ENCODE data around the gene FLT3LG.

The FLT3LG gene

DNA sequence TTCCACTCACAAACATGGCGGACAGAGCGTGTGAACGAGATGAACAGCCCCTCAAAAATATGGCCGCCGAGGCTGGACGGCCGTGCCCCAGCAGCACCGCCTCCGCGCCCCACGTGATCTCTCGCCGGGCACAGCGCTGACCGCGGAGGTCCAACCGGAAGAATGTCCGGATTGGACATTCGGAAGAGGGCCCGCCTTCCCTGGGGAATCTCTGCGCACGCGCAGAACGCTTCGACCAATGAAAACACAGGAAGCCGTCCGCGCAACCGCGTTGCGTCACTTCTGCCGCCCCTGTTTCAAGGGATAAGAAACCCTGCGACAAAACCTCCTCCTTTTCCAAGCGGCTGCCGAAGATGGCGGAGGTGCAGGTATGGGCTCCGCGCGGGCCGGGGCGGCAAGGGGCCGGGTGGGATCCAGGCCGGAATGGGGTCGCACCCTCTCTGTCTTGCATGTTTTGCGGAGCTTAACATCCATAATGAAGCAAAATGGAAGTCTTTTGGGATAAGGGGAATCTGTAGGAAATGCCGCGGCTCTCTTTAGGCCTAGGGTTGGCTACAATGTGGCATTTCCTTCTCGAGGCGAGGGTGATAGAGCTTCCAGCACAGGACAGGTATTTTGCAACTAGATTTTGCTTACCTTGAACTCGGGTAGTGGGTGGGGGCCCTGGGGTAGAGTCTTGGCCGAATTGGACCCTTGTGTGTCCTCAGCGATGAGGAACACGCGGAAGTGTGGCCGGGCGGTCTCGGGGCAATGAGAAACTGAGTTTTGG lies 13.4 kb downstream of the FLT3LG start, which contains the start of gene RPL13A:
Gene RPL13A, plus strand, starts transcription at position 332 of the 769 bp plus-strand sequence. Its CDS starts 22 bp downstream, at position 354.
- peak; percentile 95 for DNase-seq (ENCODE audit: low spot score)
- peak; percentile 79 for FAIRE-seq

GRCh38 chr19:49488046-49488862 lies 14.2 kb downstream of the FLT3LG start:
- DNase-seq (ENCODE audit: low spot score) = no peak

GRCh38 chr19:49488863-49489537 lies 15.0 kb downstream of the FLT3LG start:
- FAIRE-seq (no peak), DNase-seq (ENCODE audit: low spot score) (no peak)

More at GRCh38 chr19:49488046-49488862, 14.2 kb downstream of the FLT3LG start:
- no peak for FAIRE-seq

- DNase-seq (ENCODE audit: low spot score) (no peak), FAIRE-seq (no peak)
Measured at GRCh38 chr19:49489601-49490167, 15.7 kb downstream of the FLT3LG start.

DNA sequence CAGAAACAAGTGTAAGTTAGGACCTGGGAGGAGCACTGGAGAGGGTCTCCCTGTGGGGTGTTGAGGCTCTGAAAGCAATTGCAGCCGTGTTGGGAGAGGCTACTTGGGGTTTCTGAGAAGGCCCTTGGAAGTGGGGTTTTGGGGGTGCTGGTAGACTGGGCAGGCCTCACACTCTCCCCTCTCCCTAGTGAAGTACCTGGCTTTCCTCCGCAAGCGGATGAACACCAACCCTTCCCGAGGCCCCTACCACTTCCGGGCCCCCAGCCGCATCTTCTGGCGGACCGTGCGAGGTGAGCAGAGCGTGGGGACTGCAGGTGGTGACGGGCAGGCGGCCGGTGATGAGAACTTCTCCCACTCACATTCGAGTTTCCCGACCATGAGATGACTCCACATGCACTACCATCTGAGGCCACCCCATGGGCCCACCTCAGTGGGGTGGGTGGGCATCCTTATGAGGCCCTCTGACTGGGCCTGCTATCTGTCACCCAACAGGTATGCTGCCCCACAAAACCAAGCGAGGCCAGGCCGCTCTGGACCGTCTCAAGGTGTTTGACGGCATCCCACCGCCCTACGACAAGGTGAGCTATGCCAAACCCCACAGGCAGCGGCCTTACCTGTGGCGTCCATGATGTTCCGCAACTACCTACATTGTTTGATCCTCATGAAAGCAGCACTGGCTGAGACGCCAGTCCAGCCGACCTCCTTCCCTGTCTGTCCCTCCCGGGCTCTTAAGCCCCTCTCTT lies 16.4 kb downstream of the FLT3LG start:
- FAIRE-seq (no peak), DNase-seq (ENCODE audit: low spot score) (no peak)

- DNase-seq (ENCODE audit: low spot score) (no peak), FAIRE-seq (no peak)
Measured at GRCh38 chr19:49491030-49491803, 17.2 kb downstream of the FLT3LG start.

- DNase-seq (ENCODE audit: low spot score) (no peak), FAIRE-seq (no peak)
Measured at GRCh38 chr19:49491804-49492572, 18.0 kb downstream of the FLT3LG start.

DNA sequence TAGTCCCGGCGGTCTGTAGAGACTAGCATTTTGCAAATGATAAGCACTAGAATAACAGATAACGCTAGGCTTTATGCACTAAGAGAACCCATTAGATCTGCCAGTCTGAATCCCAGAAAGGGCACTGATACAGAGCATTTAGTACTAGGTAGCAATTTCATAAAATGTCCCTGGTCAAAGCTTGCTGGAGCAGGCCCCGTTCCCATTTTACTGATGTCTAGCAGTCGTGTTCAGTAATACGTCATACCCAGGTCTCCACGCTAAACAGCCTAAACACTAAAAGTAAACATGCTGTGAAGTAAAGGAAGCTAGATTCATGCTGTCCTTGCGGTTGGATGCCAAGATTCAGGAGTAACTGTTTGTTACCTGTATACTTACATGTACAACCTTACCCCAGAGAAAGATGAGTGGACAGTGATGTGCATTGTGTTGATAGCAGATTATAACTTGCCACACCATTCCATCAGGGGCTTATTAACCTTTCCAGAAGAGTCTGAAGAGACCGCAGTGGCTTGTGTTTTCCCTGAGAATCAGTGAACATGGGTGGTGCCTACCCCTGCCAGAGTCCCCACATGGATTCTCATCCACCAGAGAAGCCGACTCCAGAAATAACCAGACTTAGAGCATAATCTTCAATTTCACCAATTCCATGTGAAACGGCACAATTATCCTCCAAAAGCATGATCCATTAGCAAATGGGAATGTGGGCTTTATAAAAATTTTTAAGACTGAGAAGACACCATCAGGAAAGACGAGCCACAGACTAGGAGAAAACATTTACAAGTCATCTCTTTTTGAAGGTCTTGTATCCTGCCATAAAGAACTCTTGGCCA lies 18.8 kb downstream of the FLT3LG start:
- FAIRE-seq (no peak), DNase-seq (ENCODE audit: low spot score) (peak; percentile 47)

DNA sequence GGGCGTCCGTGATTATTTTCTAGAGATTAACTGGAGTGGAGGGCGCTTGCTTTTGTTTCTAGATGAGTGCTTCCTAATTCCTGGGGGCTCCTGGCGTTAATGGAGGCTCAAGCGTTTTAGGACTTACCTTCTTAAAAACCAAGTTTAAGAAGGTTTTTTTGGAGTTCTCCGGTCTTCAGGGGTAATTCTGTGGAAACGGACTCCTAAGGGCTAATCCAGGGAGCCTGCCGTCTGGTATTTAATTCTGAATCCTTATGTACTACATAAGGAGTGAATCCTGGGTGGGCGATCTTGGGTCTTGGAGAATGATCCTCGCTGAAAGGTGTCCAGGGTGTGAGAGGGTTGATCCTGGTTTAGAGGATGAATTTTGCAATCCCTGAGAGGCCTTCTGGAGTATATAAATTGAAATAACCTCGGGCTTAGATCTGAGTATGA lies 22.6 kb downstream of the FLT3LG start:
- no peak for DNase-seq (ENCODE audit: low spot score)
- no peak for FAIRE-seq

- FAIRE-seq (no peak), DNase-seq (ENCODE audit: low spot score) (peak; percentile 14)
Measured at GRCh38 chr19:49497047-49497788, 23.2 kb downstream of the FLT3LG start.

GRCh38 chr19:49497789-49498103 lies 23.7 kb downstream of the FLT3LG start:
- FAIRE-seq = no peak

GRCh38 chr19:49498475-49498874 lies 24.5 kb downstream of the FLT3LG start:
- FAIRE-seq (no peak), DNase-seq (ENCODE audit: low spot score) (no peak)

More at GRCh38 chr19:49497789-49498103, 23.7 kb downstream of the FLT3LG start:
- no peak for DNase-seq (ENCODE audit: low spot score)

DNA sequence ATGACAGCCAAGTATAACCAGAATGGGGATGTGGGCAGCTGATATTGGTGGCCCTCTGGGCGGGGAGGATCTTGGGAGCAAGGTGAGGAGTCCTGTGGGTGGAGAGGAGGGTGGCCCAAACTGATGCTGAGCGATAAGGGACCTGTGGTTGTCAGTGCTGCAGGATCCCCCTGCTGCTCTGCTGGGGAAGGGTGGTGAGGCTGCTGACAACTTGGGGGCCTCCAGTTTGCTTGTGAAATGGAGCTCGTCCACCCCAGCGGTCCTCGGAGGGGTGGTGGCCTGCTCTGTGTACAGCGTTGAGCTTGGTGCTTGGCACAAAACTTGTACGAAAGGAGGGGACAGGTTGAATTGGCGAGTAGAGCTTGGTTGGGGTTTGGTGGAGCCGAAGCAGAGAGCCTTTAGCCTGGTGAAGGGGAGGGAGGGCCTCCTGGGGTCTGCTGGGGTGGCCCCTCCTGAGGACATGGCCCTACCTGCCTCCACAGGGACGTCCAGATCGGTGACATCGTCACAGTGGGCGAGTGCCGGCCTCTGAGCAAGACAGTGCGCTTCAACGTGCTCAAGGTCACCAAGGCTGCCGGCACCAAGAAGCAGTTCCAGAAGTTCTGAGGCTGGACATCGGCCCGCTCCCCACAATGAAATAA lies 25.1 kb downstream of the FLT3LG start:
- no peak for FAIRE-seq
- DNase-seq (ENCODE audit: low spot score) = no peak

DNA sequence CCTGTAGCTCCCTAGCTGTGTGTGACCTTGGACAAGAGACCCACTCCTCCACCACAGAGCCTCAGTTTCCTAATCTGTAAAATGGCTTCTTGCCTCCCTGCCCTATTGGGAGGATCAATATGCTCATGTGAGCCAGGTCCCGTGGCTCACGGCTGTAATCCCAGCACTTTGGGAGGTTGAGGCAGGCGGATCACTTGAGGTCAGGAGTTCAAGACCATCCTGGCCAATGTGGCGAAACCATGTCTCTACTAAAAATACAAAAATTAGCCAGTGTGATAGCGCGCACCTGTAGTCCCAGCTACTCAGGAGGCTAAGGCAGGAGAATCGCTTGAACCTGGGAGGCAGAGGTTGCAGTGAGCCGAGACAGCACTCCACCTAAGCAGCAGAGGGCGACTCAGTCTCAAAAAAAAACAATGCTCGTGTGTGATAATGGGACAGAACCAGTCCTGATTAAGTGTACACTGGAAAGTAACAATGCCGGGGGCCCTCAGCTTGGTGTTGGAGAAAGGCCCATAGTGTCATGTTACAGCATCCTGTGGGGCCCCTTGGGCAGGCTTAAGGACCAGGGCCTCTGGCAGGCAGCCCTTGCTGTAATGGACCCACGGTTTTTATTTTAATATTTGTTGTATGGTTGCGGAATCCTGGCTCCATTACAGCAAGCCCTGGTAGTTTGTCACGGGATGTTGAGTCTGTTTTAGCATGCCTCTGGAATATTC lies 29.0 kb downstream of the FLT3LG start:
- FAIRE-seq (no peak), DNase-seq (ENCODE audit: low spot score) (peak; percentile 16)

GRCh38 chr19:49503582-49503962 lies 29.6 kb downstream of the FLT3LG start:
- DNase-seq (ENCODE audit: low spot score) = no peak
- FAIRE-seq = no peak

DNA sequence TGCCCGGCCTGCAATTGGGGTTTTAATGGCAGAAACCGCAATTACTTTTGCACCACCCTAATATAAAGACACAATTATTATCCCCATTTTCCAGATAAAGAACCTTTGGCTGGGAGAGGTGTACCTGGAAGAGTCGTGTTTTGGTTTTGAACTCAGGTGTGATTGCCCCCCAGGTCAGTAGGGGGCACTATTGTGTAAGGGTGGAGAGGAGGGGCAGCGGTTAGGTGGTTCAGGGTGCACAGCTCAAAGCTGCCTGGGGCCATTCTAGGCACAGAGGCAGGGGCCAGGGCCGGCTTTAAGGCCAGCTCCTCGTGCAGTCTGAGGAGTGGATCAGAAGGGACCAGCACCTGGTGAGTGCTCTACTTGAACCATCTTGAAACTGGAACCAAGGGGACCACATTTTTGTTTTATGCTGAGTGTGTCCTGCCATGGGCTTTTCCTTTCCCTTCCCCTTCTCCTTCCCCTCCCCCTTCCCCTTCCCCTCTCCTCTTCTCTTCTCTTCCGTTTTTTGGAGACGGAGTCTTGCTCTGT lies 32.6 kb downstream of the FLT3LG start:
- no peak for FAIRE-seq
- peak; percentile 12 for DNase-seq (ENCODE audit: low spot score)
